K562 (cell line): ENCODE measurements around the gene ILK. TPM values are rescaled to one million over a fixed set of nuclear protein-coding genes. Genes with fewer than 3 reads are reported as not detected.
A peak's percentile ranks its signal among the peaks of the same experiment; 100 is the strongest.

Experiments used
- ARID2 ChIP-seq: fragments of 450-650 bp; IDR thresholded peaks from 2 replicates; pipeline ENCODE4 v1.6.1; 2017; ENCODE audit warnings: antibody characterized with exemption, mild to moderate bottlenecking
- BMI1 ChIP-seq: fragments of 150-350 bp; IDR thresholded peaks from 2 replicates; pipeline ENCODE4 v1.6.1; 2014; ENCODE audit warnings: low read length
- BRF1 ChIP-seq: IDR thresholded peaks from 3 replicates; pipeline ENCODE4 v1.6.1; 2011; ENCODE audit warnings: borderline replicate concordance, mild to moderate bottlenecking; ENCODE audit not compliant: insufficient read length; ENCODE audit errors: extremely low read depth
- CREM ChIP-seq: IDR thresholded peaks from 2 replicates; pipeline ENCODE4 v1.6.1; 2014; ENCODE audit warnings: antibody characterized with exemption, low read depth
- DACH1 ChIP-seq: fragments of 450-650 bp; IDR thresholded peaks from 2 replicates; pipeline ENCODE4 v1.6.1; 2018; ENCODE audit not compliant: partially characterized antibody
- ELF1 ChIP-seq: fragments of 200-800 bp; sonication (Bioruptor generic); IDR thresholded peaks from 2 replicates; pipeline ENCODE4 v1.6.1; 2016; ENCODE audit warnings: missing genetic modification characterization, missing compliant biosample characterization
- GTF2A2 ChIP-seq: IDR thresholded peaks from 2 replicates; pipeline ENCODE4 v1.6.1; 2016; ENCODE audit warnings: mild to moderate bottlenecking, missing genetic modification characterization, missing compliant biosample characterization
- GTF2E2 ChIP-seq: fragments of 200-800 bp; sonication (Bioruptor generic); IDR thresholded peaks from 2 replicates; pipeline ENCODE4 v1.6.1; 2016; ENCODE audit warnings: missing genetic modification characterization, missing compliant biosample characterization
- HMG20A ChIP-seq: fragments of 450-650 bp; formaldehyde crosslinking; conservative IDR thresholded peaks from 2 replicates; pipeline ENCODE4 v1.4.0; 2020; ENCODE audit warnings: mild to moderate bottlenecking, mixed read lengths
- KDM2B ChIP-seq: fragments of 250-450 bp; sonication (Bioruptor Pico); IDR thresholded peaks from 2 replicates; pipeline ENCODE4 v1.8.0; 2021; ENCODE audit warnings: mild to moderate bottlenecking, moderate library complexity
- MTA1 ChIP-seq: fragments of 450-650 bp; IDR thresholded peaks from 2 replicates; pipeline ENCODE4 v1.6.1; 2017; ENCODE audit warnings: borderline replicate concordance
- NEUROD1 ChIP-seq: fragments of 150-350 bp; IDR thresholded peaks from 2 replicates; pipeline ENCODE4 v1.6.1; 2014; ENCODE audit warnings: borderline replicate concordance, low read length, low read depth; ENCODE audit not compliant: partially characterized antibody
- NR2F6 ChIP-seq: fragments of 450-650 bp; formaldehyde crosslinking; IDR thresholded peaks from 2 replicates; pipeline ENCODE4 v1.4.0; 2020; ENCODE audit warnings: mild to moderate bottlenecking
- RBM34 ChIP-seq: fragments of 200-400 bp; formaldehyde crosslinking; IDR thresholded peaks from 2 replicates; pipeline ENCODE4 v1.6.1; 2018; ENCODE audit warnings: low read length, borderline replicate concordance; ENCODE audit not compliant: insufficient read depth
- SIN3A ChIP-seq, 2 experiments: fragments of 150-350 bp in 1 of 2; IDR thresholded peaks; 2 replicates each; pipeline ENCODE4 v1.6.1; 2011 to 2016; ENCODE audit warnings: borderline replicate concordance in 2 of 2, low read depth in 2 of 2, low read length in 2 of 2, mild to moderate bottlenecking in 2 of 2, moderate library complexity in 2 of 2; ENCODE audit not compliant: control insufficient read depth in 1 of 2
- SMAD1 ChIP-seq: fragments of 150-350 bp; IDR thresholded peaks from 2 replicates; pipeline ENCODE4 v1.6.1; 2014; ENCODE audit warnings: low read length, low read depth; ENCODE audit not compliant: partially characterized antibody
- SMARCE1 ChIP-seq: fragments of 450-650 bp; IDR thresholded peaks from 2 replicates; pipeline ENCODE4 v1.7.1; 2016; ENCODE audit warnings: mild to moderate bottlenecking
- ZBTB1 ChIP-seq: sonication (generic); formaldehyde crosslinking; IDR thresholded peaks from 2 replicates; pipeline ENCODE4 v1.8.1; 2023; ENCODE audit warnings: missing genetic modification reagents, low read depth, mild to moderate bottlenecking, borderline replicate concordance
- ZNF134 ChIP-seq: fragments of 250-450 bp; sonication (Bioruptor Pico); conservative IDR thresholded peaks from 2 replicates; pipeline ENCODE4 v1.4.0; 2020
- ZNF695 ChIP-seq: fragments of 450-650 bp; formaldehyde crosslinking; IDR thresholded peaks from 2 replicates; pipeline ENCODE4 v1.4.0; 2020; ENCODE audit warnings: mild to moderate bottlenecking, moderate library complexity
- polyA plus RNA-seq, 8 experiments: library from polyadenylated mRNA; depleted of rRNA in 4 of 8; stranded (reverse) in 5 of 8; unstranded in 3 of 8; fragments of >200 nt; fragmentation: Nextera tagmentation in 2 of 8; fragmentation: Illumina TruSeq in 1 of 8; extraction: Ambion mirVana in 2 of 8; extraction: Trizol in 1 of 8; gene quantifications; 2 replicates each; pipeline versions ENCODE4 v1.2.1 to v1.2.3, GENCODE V29; 2011 to 2014; ENCODE audit warnings: inconsistent platforms in 1 of 8, missing spikeins in 1 of 8
- total RNA-seq, 7 experiments: library from RNA; depleted of rRNA in 6 of 7; stranded (reverse); fragments of >200 nt in 6 of 7; fragmentation: Illumina TruSeq in 2 of 7; extraction: Trizol in 2 of 7; gene quantifications; 2 replicates each; pipeline versions ENCODE4 v1.2.1 to v1.2.3, GENCODE V29; 2011 to 2021; ENCODE audit warnings: low replicate concordance in 1 of 7
- TF ChIP-seq, protein P1 (sequence below): sonication (generic); formaldehyde crosslinking; IDR thresholded peaks from 2 replicates; pipeline ENCODE4 v1.8.1; 2023; ENCODE audit warnings: mild to moderate bottlenecking, missing genetic modification reagents
- TF ChIP-seq, protein P2 (sequence below): fragments of 450-650 bp; IDR thresholded peaks from 2 replicates; pipeline ENCODE4 v1.6.1; 2017; ENCODE audit warnings: antibody characterized with exemption, mild to moderate bottlenecking
- TF ChIP-seq, protein P3 (sequence below): fragments of 250-450 bp; sonication (Bioruptor Pico); IDR thresholded peaks from 2 replicates; pipeline ENCODE4 v1.5.0; 2021

Gene ILK
- total and polyA plus RNA-seq, 9 of the 15 experiments (the other 6 are each of a cell fraction or from before 2014, with no cell fraction given), result 43.3 to 95.9 (median 58.9) TPM

DNA sequence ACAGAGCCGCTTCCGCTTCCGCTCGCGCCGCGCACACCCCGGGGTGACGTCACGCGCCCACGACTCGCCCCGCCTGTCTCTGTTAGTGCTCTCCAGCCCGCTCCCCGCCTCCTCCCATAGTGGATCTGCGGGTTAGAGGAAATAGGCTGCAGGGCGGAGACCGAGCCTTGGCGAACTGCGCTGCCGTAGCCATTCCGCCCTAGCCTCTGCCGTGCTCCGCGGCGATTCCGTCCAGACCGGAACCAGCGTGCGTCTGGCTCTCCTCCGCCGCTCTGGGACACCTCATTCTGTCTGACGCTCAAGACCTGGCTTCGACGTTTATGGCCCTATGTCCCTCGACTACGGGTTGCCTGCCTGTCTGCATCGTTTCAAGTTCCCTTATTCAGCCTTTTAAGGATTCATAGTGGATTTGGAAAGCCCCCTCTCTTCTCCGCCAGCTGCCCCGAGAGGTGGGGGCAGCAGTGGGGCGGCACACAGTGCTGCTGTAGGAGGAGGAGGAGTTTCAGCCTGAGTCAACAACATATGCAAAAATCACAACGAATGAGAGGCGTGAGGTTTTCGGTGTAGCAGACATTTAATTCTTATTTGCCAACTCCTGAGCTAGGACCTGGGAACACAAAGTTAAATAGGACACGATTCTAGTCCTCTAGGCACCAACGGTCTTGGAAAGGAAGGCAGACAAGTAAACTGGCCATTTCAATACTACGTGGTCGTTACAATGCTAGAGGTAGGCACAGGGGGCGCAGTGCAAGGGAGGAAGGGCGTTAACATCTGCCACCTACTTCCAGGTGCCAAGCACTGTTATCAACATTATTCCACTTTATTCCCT lies 8.9 kb downstream of the ILK start, which contains the start of gene TAF10 (continued):
- no peak for TF ChIP-seq ZBTB1
- peak; percentile 96 for TF ChIP-seq ELF1 (tag)
- TF ChIP-seq, protein P1, sequence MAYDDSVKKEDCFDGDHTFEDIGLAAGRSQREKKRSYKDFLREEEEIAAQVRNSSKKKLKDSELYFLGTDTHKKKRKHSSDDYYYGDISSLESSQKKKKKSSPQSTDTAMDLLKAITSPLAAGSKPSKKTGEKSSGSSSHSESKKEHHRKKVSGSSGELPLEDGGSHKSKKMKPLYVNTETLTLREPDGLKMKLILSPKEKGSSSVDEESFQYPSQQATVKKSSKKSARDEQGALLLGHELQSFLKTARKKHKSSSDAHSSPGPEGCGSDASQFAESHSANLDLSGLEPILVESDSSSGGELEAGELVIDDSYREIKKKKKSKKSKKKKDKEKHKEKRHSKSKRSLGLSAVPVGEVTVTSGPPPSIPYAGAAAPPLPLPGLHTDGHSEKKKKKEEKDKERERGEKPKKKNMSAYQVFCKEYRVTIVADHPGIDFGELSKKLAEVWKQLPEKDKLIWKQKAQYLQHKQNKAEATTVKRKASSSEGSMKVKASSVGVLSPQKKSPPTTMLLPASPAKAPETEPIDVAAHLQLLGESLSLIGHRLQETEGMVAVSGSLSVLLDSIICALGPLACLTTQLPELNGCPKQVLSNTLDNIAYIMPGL (CRISPR knock-in tag), result no peak; the same call in 1 of the 2 replicates
- no peak for TF ChIP-seq ZNF134 (CRISPR knock-in tag)
- TF ChIP-seq, protein P2, sequence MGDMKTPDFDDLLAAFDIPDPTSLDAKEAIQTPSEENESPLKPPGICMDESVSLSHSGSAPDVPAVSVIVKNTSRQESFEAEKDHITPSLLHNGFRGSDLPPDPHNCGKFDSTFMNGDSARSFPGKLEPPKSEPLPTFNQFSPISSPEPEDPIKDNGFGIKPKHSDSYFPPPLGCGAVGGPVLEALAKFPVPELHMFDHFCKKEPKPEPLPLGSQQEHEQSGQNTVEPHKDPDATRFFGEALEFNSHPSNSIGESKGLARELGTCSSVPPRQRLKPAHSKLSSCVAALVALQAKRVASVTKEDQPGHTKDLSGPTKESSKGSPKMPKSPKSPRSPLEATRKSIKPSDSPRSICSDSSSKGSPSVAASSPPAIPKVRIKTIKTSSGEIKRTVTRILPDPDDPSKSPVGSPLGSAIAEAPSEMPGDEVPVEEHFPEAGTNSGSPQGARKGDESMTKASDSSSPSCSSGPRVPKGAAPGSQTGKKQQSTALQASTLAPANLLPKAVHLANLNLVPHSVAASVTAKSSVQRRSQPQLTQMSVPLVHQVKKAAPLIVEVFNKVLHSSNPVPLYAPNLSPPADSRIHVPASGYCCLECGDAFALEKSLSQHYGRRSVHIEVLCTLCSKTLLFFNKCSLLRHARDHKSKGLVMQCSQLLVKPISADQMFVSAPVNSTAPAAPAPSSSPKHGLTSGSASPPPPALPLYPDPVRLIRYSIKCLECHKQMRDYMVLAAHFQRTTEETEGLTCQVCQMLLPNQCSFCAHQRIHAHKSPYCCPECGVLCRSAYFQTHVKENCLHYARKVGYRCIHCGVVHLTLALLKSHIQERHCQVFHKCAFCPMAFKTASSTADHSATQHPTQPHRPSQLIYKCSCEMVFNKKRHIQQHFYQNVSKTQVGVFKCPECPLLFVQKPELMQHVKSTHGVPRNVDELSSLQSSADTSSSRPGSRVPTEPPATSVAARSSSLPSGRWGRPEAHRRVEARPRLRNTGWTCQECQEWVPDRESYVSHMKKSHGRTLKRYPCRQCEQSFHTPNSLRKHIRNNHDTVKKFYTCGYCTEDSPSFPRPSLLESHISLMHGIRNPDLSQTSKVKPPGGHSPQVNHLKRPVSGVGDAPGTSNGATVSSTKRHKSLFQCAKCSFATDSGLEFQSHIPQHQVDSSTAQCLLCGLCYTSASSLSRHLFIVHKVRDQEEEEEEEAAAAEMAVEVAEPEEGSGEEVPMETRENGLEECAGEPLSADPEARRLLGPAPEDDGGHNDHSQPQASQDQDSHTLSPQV, result no peak; the same call in 1 of the 2 replicates
- peak; percentile 97 for TF ChIP-seq CREM
- peak in 1 of 2 experiments; percentile 40; a peak in 1 of 4 replicates for TF ChIP-seq SIN3A (IDR thresholded peaks at IDR 0.05; ENCODE audit: borderline replicate concordance in 2 of 2, control insufficient read depth in 1 of 2, low read depth in 2 of 2, low read length in 2 of 2)
- peak; percentile 47 for TF ChIP-seq SMAD1
- TF ChIP-seq BRF1, result no peak
- no peak for TF ChIP-seq HMG20A
- TF ChIP-seq KDM2B (CRISPR knock-in tag), result 0 out of 2 replicates have a peak, but pooled peaks have one; percentile 15
- TF ChIP-seq SMARCE1, result peak; percentile 68
- no peak for TF ChIP-seq ZNF695 (CRISPR knock-in tag)
- TF ChIP-seq NR2F6, result peak; percentile 77; the same call in 1 of the 2 replicates
- TF ChIP-seq NEUROD1, result peak; percentile 45
- TF ChIP-seq GTF2E2 (tag), result peak; percentile 42
- TF ChIP-seq MTA1, result peak; percentile 22; the same call in 1 of the 2 replicates
- no peak for TF ChIP-seq BMI1
- TF ChIP-seq ARID2, result no peak
- TF ChIP-seq, protein P3, sequence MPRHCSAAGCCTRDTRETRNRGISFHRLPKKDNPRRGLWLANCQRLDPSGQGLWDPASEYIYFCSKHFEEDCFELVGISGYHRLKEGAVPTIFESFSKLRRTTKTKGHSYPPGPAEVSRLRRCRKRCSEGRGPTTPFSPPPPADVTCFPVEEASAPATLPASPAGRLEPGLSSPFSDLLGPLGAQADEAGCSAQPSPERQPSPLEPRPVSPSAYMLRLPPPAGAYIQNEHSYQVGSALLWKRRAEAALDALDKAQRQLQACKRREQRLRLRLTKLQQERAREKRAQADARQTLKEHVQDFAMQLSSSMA (CRISPR knock-in tag), result no peak; the same call in 1 of the 2 replicates
- TF ChIP-seq RBM34, result no peak
- no peak for TF ChIP-seq GTF2A2 (tag)
- no peak for TF ChIP-seq DACH1
